Natural killer cell treated with Interleukin-12 subunit alpha and Interleukin-12 subunit beta and Interleukin-15 and Interleukin-18, amount 100 ng/mL, for 72 hours (primary cell): ENCODE data around the gene GNG13. TPM values are rescaled to one million over a fixed set of nuclear protein-coding genes. Genes with fewer than 3 reads are reported as not detected.
"Not testable (repeated sequence)": the region's sequence is repeated elsewhere in the genome, so short reads cannot be mapped to it uniquely, and the experiment has no call there.

Experiments used
- ATAC-seq, 2 donors: fragments of 150-1000 bp; cut with Tn5 transposase in 1 of 2; sonication (Bioruptor Pico), chemical (Tn5 transposase) in 1 of 2; 2 replicates each; pipeline ENCODE4 v1.10.0; 2021
- DNase-seq: peaks from one replicate; pipeline ENCODE4 v3.0.0; 2022; ENCODE audit warnings: low spot score
- H3K27ac Mint-ChIP-seq, 2 donors: 1 replicate in 1 of 2; 2 replicates in 1 of 2; pipeline ENCODE4 v1.8.0; 2022; ENCODE audit warnings: mixed read lengths in 2 of 2, mild to moderate bottlenecking in 1 of 2, moderate library complexity in 1 of 2
- H3K27me3 Mint-ChIP-seq, 2 donors: 1 replicate in 1 of 2; 2 replicates in 1 of 2; pipeline ENCODE4 v1.8.0; 2022; ENCODE audit warnings: mixed read lengths in 2 of 2
- H3K36me3 Mint-ChIP-seq: one replicate; pipeline ENCODE4 v1.8.0; 2022; ENCODE audit warnings: mixed read lengths
- H3K4me1 Mint-ChIP-seq, 2 donors: 1 replicate in 1 of 2; 2 replicates in 1 of 2; pipeline ENCODE4 v1.8.0; 2022; ENCODE audit warnings: low read depth in 2 of 2, mixed read lengths in 2 of 2, mild to moderate bottlenecking in 1 of 2
- H3K4me3 Mint-ChIP-seq: one replicate; pipeline ENCODE4 v1.8.0; 2022; ENCODE audit warnings: mixed read lengths
- H3K9me3 Mint-ChIP-seq: 2 replicates; pipeline ENCODE4 v1.8.0; 2022; ENCODE audit warnings: mixed read lengths
- total RNA-seq, 2 donors: library from RNA; stranded (reverse); gene quantifications; one replicate each; pipeline ENCODE4 v1.2.3, GENCODE V29; 2022

Gene GNG13
- total RNA-seq, 2 donors from 2014 or later, result not detected

GRCh38 chr16:839643-840408, 39.3 kb upstream of the GNG13 start:
- H3K36me3 Mint-ChIP-seq, result peaks cover 11% of the 10 kb centered on the region
- no peak overlapping the region for H3K4me3 Mint-ChIP-seq
- peaks cover 5% of the 10 kb centered on the region for H3K9me3 Mint-ChIP-seq
- no peak overlapping the region for H3K27ac Mint-ChIP-seq
- DNase-seq, result no peak
- no peaks in the 10 kb centered on the region for H3K27me3 Mint-ChIP-seq
- H3K4me1 Mint-ChIP-seq, result no peaks in the 10 kb centered on the region
- ATAC-seq, result no peak

- no peaks in the 10 kb centered on the region for H3K27me3 Mint-ChIP-seq
- DNase-seq, result no peak
Measured at GRCh38 chr16:838741-839140, 38.2 kb upstream of the GNG13 start.

GRCh38 chr16:836822-837221, 36.3 kb upstream of the GNG13 start:
- H3K27ac Mint-ChIP-seq, ATAC-seq, DNase-seq, H3K9me3 Mint-ChIP-seq, H3K4me3 Mint-ChIP-seq, H3K27me3 Mint-ChIP-seq, H3K4me1 Mint-ChIP-seq: not testable (repeated sequence)
- peaks cover 11% of the 10 kb centered on the region for H3K36me3 Mint-ChIP-seq

More at GRCh38 chr16:838741-839140, 38.2 kb upstream of the GNG13 start:
- Mint-ChIP-seq H3K36me3 (peaks cover 11% of the 10 kb centered on the region), H3K9me3 (peaks cover 5% of the 10 kb centered on the region), H3K4me1 (no peaks in the 10 kb centered on the region), H3K27ac (no peak overlapping the region), H3K4me3 (no peak overlapping the region)
- ATAC-seq, result no peak

GRCh38 chr16:836221-836620, 35.7 kb upstream of the GNG13 start:
- ATAC-seq (no peak), DNase-seq (no peak)
- H3K36me3 Mint-ChIP-seq, result peaks cover 11% of the 10 kb centered on the region
- H3K27ac Mint-ChIP-seq, result no peak overlapping the region
- peaks cover 5% of the 10 kb centered on the region for H3K9me3 Mint-ChIP-seq
- H3K4me3 Mint-ChIP-seq, result no peak overlapping the region
- H3K4me1 Mint-ChIP-seq, result no peaks in the 10 kb centered on the region
- no peaks in the 10 kb centered on the region for H3K27me3 Mint-ChIP-seq

- no peak for ATAC-seq
- Mint-ChIP-seq H3K27ac (no peak overlapping the region), H3K9me3 (peaks cover 5% of the 10 kb centered on the region), H3K4me1 (no peaks in the 10 kb centered on the region), H3K27me3 (no peaks in the 10 kb centered on the region), H3K4me3 (no peak overlapping the region), H3K36me3 (peaks cover 11% of the 10 kb centered on the region)
- DNase-seq, result no peak
Measured at GRCh38 chr16:835373-835772, 34.8 kb upstream of the GNG13 start.

GRCh38 chr16:833411-833810, 32.9 kb upstream of the GNG13 start:
- ATAC-seq (no peak), DNase-seq (no peak)
- H3K27ac Mint-ChIP-seq, result no peak overlapping the region
- H3K36me3 Mint-ChIP-seq, result peaks cover 11% of the 10 kb centered on the region
- H3K4me1 Mint-ChIP-seq, result no peaks in the 10 kb centered on the region
- peaks cover 0 to 4% of the 10 kb centered on the region in 2 donors for H3K27me3 Mint-ChIP-seq
- H3K4me3 Mint-ChIP-seq, result no peak overlapping the region
- peaks cover 5% of the 10 kb centered on the region for H3K9me3 Mint-ChIP-seq

DNA sequence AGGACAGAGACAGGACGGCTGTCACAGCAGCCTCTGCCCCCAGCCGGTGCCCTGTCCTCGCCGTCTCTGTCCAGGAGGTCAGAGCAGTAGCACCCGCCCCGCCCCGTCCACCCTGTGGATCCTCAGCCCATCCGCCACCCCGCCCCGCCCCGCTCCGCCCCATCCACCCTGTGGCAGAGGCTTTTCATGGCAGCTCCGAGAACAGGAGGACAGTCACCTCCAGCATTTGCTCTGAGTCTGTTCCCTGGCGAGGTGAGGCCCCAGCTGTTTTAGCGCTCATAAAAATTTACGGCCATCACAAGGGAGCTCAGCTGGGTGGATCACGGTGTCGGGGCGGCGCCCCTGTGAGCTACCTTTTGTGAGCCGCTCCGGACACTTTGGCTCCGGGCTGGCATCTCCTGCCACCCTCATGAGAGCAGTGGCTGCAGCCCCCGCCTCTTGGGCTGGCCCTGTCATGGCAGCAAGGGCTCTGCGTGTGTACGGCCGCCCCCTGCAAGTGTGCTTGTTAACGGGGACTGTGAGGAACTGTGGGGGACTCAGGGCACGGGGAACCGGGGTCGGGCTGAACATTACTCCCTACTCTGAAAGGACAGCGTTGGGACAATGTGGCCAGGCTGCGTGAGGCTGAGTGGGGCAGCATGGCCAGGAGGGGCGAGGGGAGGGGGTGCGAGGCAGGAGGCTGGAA, 32.3 kb upstream of the GNG13 start:
- Mint-ChIP-seq H3K9me3 (peaks cover 5% of the 10 kb centered on the region), H3K27ac (no peak overlapping the region), H3K27me3 (peaks cover 0 to 4% of the 10 kb centered on the region in 2 donors), H3K36me3 (peaks cover 11% of the 10 kb centered on the region), H3K4me3 (no peak overlapping the region), H3K4me1 (no peaks in the 10 kb centered on the region)
- ATAC-seq (no peak), DNase-seq (no peak)

- ATAC-seq, result no peak
- no peak overlapping the region for H3K4me3 Mint-ChIP-seq
- DNase-seq, result no peak
- peaks cover 5% of the 10 kb centered on the region for H3K9me3 Mint-ChIP-seq
- H3K36me3 Mint-ChIP-seq, result peaks cover 8% of the 10 kb centered on the region
- H3K27ac Mint-ChIP-seq, result no peak overlapping the region
- H3K27me3 Mint-ChIP-seq, result peaks cover 0 to 4% of the 10 kb centered on the region in 2 donors
- H3K4me1 Mint-ChIP-seq, result no peaks in the 10 kb centered on the region
Measured at GRCh38 chr16:831571-832413, 31.3 kb upstream of the GNG13 start.

DNA sequence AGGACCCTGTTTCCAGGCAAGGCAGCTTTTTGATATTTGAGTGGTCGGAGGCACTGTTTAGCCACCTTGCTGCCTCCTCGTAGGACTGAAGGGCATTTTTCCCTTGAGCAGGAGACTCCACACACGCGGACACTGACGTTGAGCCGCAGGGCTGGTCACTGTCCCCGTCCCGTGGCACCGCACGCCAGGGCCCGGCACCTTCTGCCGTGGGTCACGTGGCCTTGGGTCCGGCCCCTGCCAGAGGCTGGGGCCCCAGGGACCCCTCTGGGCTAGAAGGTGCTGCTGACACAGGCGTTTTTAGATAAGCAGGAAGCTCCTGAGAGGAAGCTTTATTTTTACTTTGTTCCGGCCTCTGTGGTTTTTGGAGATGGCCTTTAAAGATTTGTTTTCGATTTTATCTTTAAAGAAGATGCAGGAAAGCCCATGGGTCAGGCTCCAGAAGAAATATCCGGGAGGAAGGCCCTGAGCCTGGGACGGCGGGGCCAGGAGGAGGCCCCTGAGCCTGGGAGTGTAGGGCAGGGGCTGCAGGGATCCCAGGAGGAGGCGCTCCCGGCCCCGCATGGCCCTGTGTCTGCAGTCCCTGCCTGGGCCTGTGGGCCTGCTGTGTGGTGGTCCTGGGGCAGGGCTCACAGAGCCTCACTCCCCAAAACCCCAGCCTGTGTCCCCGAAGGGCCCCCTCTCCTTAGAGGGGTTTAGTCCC, 30.5 kb upstream of the GNG13 start:
- Mint-ChIP-seq H3K9me3 (no peaks in the 10 kb centered on the region), H3K27me3 (peaks cover 0 to 4% of the 10 kb centered on the region in 2 donors), H3K4me1 (no peaks in the 10 kb centered on the region), H3K27ac (no peak overlapping the region), H3K36me3 (no peaks in the 10 kb centered on the region), H3K4me3 (no peak overlapping the region)
- DNase-seq (no peak), ATAC-seq (no peak)

- no peak overlapping the region for H3K27ac Mint-ChIP-seq
Measured at GRCh38 chr16:830107-830870, 29.8 kb upstream of the GNG13 start.

GRCh38 chr16:828891-829290, 28.4 kb upstream of the GNG13 start:
- Mint-ChIP-seq H3K9me3 (no peaks in the 10 kb centered on the region), H3K4me3 (no peak overlapping the region), H3K27me3 (peaks cover 0 to 6% of the 10 kb centered on the region in 2 donors), H3K27ac (no peak overlapping the region), H3K4me1 (no peaks in the 10 kb centered on the region), H3K36me3 (no peaks in the 10 kb centered on the region)
- DNase-seq (no peak), ATAC-seq (no peak)

More at GRCh38 chr16:830107-830870, 29.8 kb upstream of the GNG13 start:
- Mint-ChIP-seq H3K27me3 (peaks cover 0 to 6% of the 10 kb centered on the region in 2 donors), H3K36me3 (no peaks in the 10 kb centered on the region), H3K4me3 (no peak overlapping the region), H3K9me3 (no peaks in the 10 kb centered on the region), H3K4me1 (no peaks in the 10 kb centered on the region)
- ATAC-seq (no peak), DNase-seq (no peak)

DNA sequence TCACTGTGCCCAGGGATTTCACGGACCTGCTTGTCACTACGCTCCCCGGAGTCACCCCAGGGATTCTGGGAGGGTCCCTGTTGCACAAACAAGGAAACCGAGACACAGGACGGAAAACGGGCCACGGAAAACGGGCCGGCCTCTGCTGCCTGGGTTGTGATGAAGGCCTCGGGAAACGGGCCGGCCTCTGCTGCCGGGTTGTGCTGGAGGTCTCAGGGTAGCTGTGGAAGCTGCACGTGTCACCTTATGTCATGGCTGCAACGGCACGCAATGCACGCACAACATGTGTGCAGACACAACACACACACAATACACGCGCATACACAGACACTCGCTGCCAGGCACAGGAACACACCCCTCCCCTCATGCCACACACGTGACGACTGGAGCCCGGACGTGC, 27.0 kb upstream of the GNG13 start:
- H3K36me3 Mint-ChIP-seq, result no peaks in the 10 kb centered on the region
- no peak overlapping the region for H3K27ac Mint-ChIP-seq

More for the DNA sequence above, 27.0 kb upstream of the GNG13 start:
- DNase-seq (no peak), ATAC-seq (no peak)
- no peaks in the 10 kb centered on the region for H3K4me1 Mint-ChIP-seq
- no peak overlapping the region for H3K4me3 Mint-ChIP-seq
- peaks cover 0 to 6% of the 10 kb centered on the region in 2 donors for H3K27me3 Mint-ChIP-seq
- no peaks in the 10 kb centered on the region for H3K9me3 Mint-ChIP-seq
